ENCODE measurements around the gene LRP5.

LRP5 gene

DNA sequence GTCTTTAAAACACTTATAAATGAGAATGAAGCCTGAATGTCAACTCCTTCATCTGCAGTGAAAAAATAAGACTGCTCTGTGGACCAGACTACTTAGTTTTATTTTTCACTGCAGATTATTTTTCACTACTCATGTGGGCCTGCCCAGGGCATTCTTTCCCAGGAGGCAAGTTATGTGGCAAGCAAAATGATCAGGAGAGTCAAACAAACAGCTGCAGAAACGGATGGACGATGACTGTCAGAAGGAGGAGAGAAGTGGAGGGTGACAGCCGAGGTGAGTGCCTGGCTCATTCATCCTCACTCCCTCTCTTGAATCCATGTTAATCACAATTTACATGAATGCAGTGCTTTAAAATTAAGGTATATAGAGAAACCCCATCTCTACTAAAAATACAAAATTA is 5.8 kb upstream of the LRP5 start:
- H3K4me2 ChIP-seq (ENCODE audit: low read depth, low read length, poor library complexity, severe bottlenecking), result no peak overlapping the region
- TF ChIP-seq, protein P1, sequence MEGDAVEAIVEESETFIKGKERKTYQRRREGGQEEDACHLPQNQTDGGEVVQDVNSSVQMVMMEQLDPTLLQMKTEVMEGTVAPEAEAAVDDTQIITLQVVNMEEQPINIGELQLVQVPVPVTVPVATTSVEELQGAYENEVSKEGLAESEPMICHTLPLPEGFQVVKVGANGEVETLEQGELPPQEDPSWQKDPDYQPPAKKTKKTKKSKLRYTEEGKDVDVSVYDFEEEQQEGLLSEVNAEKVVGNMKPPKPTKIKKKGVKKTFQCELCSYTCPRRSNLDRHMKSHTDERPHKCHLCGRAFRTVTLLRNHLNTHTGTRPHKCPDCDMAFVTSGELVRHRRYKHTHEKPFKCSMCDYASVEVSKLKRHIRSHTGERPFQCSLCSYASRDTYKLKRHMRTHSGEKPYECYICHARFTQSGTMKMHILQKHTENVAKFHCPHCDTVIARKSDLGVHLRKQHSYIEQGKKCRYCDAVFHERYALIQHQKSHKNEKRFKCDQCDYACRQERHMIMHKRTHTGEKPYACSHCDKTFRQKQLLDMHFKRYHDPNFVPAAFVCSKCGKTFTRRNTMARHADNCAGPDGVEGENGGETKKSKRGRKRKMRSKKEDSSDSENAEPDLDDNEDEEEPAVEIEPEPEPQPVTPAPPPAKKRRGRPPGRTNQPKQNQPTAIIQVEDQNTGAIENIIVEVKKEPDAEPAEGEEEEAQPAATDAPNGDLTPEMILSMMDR (IDR thresholded peaks at IDR 0.05; ENCODE audit: insufficient read depth, low read length, poor library complexity, severe bottlenecking), result no peak
- no peak for TF ChIP-seq EZH2phosphoT487 (conservative IDR thresholded peaks at IDR 0.05; ENCODE audit: low read length)
- no peaks in the 10 kb centered on the region for H3K36me3 ChIP-seq (ENCODE audit: low read length)
- no peak overlapping the region for H3K9ac ChIP-seq (ENCODE audit: low read length)
- H3K79me2 ChIP-seq (ENCODE audit: insufficient read depth, low read length), result no peaks in the 10 kb centered on the region
- H3K4me3 ChIP-seq (ENCODE audit: insufficient read depth, low read length, poor library complexity, severe bottlenecking), result no peak overlapping the region
- no peaks in the 10 kb centered on the region for H3F3A ChIP-seq (ENCODE audit: insufficient read depth)
- no peaks in the 10 kb centered on the region for H3K27me3 ChIP-seq (ENCODE audit: low read length)
- H3K9me3 ChIP-seq (ENCODE audit: insufficient read depth, low read length), result peaks cover 5% of the 10 kb centered on the region; the same call in 1 of the 2 replicates
- no peak overlapping the region for H2AFZ ChIP-seq (ENCODE audit: low read depth, low read length, severe bottlenecking)
- no peaks in the 10 kb centered on the region for H3K9me2 ChIP-seq (replicated peaks; ENCODE audit: insufficient read depth, low read length)
- no peak overlapping the region for H3K27ac ChIP-seq (ENCODE audit: low read depth, low read length)
- H4K20me1 ChIP-seq (ENCODE audit: low read depth, low read length), result no peaks in the 10 kb centered on the region

- Histone ChIP-seq H3F3A (ENCODE audit: insufficient read depth) (no peaks in the 10 kb centered on the region), H3K27ac (ENCODE audit: low read depth, low read length) (no peak overlapping the region), H4K20me1 (ENCODE audit: low read depth, low read length) (no peaks in the 10 kb centered on the region), H3K79me2 (ENCODE audit: insufficient read depth, low read length) (no peaks in the 10 kb centered on the region), H3K36me3 (ENCODE audit: low read length) (no peaks in the 10 kb centered on the region), H3K27me3 (ENCODE audit: low read length) (no peaks in the 10 kb centered on the region), H3K4me2 (ENCODE audit: low read depth, low read length, poor library complexity, severe bottlenecking) (no peak overlapping the region), H2AFZ (ENCODE audit: low read depth, low read length, severe bottlenecking) (no peak overlapping the region), H3K4me3 (ENCODE audit: insufficient read depth, low read length, poor library complexity, severe bottlenecking) (no peak overlapping the region), H3K9me3 (ENCODE audit: insufficient read depth, low read length) (peaks cover 5% of the 10 kb centered on the region; the same call in 1 of the 2 replicates), H3K9ac (ENCODE audit: low read length) (no peak overlapping the region), H3K9me2 (replicated peaks; ENCODE audit: insufficient read depth, low read length) (no peaks in the 10 kb centered on the region)
- TF ChIP-seq, protein P1 (IDR thresholded peaks at IDR 0.05; ENCODE audit: insufficient read depth, low read length, poor library complexity, severe bottlenecking), result no peak
- TF ChIP-seq EZH2phosphoT487 (conservative IDR thresholded peaks at IDR 0.05; ENCODE audit: low read length), result no peak
Measured at GRCh38 chr11:68308068-68308467, 4.3 kb upstream of the LRP5 start.

DNA sequence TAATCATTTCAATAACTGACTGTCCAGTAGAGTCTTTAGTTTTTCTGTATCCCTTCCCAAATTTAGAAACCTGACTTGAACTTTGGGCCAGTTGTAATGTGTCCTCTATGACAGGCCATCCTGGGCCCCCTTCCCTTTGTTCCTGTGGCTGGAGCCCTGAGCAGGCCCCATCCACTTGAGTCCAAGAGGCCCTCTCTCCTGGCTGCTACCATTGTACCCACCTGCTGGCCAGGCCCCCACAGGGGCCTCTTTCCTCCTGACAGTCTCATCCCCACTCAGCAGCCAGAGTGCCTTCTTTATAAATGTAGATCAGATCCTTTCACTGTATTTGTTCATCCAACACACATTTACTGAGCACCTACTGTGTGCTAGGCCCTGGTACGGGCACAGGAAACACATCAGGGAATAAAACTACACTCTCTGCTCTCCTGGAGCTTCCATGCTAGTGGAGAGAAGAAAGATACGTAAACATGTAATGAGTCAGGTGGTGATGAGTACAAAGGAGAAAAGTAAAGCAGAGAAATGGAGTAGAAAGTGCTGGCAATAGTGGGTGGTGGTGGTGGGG is 2.7 kb upstream of the LRP5 start:
- no peak overlapping the region for H3K4me3 ChIP-seq (ENCODE audit: insufficient read depth, low read length, poor library complexity, severe bottlenecking)
- no peak overlapping the region for H3K4me2 ChIP-seq (ENCODE audit: low read depth, low read length, poor library complexity, severe bottlenecking)
- no peak overlapping the region for H3K27ac ChIP-seq (ENCODE audit: low read depth, low read length)
- no peaks in the 10 kb centered on the region for H3K27me3 ChIP-seq (ENCODE audit: low read length)
- H3K9me2 ChIP-seq (replicated peaks; ENCODE audit: insufficient read depth, low read length), result no peaks in the 10 kb centered on the region
- no peaks in the 10 kb centered on the region; the same call in 1 of the 2 replicates for H3K9me3 ChIP-seq (ENCODE audit: insufficient read depth, low read length)
- H3F3A ChIP-seq (ENCODE audit: insufficient read depth), result no peaks in the 10 kb centered on the region
- H3K36me3 ChIP-seq (ENCODE audit: low read length), result no peaks in the 10 kb centered on the region
- H3K9ac ChIP-seq (ENCODE audit: low read length), result no peak overlapping the region
- H4K20me1 ChIP-seq (ENCODE audit: low read depth, low read length), result no peaks in the 10 kb centered on the region
- H2AFZ ChIP-seq (ENCODE audit: low read depth, low read length, severe bottlenecking), result no peak overlapping the region
- H3K79me2 ChIP-seq (ENCODE audit: insufficient read depth, low read length), result no peaks in the 10 kb centered on the region
- TF ChIP-seq EZH2phosphoT487 (conservative IDR thresholded peaks at IDR 0.05; ENCODE audit: low read length), result no peak
- TF ChIP-seq, protein P1 (IDR thresholded peaks at IDR 0.05; ENCODE audit: insufficient read depth, low read length, poor library complexity, severe bottlenecking), result no peak
